H9 (cell line): ENCODE data around the gene APOLD1. TPM values are rescaled to one million over a fixed set of nuclear protein-coding genes. Genes with fewer than 3 reads are reported as not detected.

Source experiments
- DNase-seq: peaks from one replicate; pipeline ENCODE4 v3.0.0-alpha.2; 2017
- H2AFZ ChIP-seq: one replicate; pipeline ENCODE4 v1.6.1; 2013; ENCODE audit warnings: mild to moderate bottlenecking, low read length, control low read depth, moderate library complexity
- H2AK5ac ChIP-seq: 2 replicates; pipeline ENCODE4 v1.6.1; 2013; ENCODE audit warnings: low read length, control low read depth, mixed read lengths; ENCODE audit not compliant: insufficient read length
- H2BK120ac ChIP-seq: one replicate; pipeline ENCODE4 v1.6.1; 2013; ENCODE audit warnings: low read depth, mild to moderate bottlenecking, low read length, control low read depth, inconsistent platforms; ENCODE audit not compliant: poor library complexity, severe bottlenecking
- H2BK12ac ChIP-seq: 2 replicates; pipeline ENCODE4 v1.6.1; 2013; ENCODE audit warnings: low read length, control low read depth, mixed read lengths, low read depth; ENCODE audit not compliant: insufficient read length
- H2BK15ac ChIP-seq: 2 replicates; pipeline ENCODE4 v1.6.1; 2013; ENCODE audit warnings: low read depth, low read length, control low read depth
- H2BK20ac ChIP-seq: one replicate; pipeline ENCODE4 v1.6.1; 2013; ENCODE audit warnings: low read depth, mild to moderate bottlenecking, low read length, control low read depth, inconsistent platforms; ENCODE audit not compliant: poor library complexity, severe bottlenecking
- H2BK5ac ChIP-seq: 2 replicates; pipeline ENCODE4 v1.6.1; 2013; ENCODE audit warnings: low read length, control low read depth, mixed read lengths; ENCODE audit not compliant: insufficient read length
- H3K14ac ChIP-seq: 2 replicates; pipeline ENCODE4 v1.6.1; 2013; ENCODE audit warnings: low read length, control low read depth; ENCODE audit not compliant: insufficient read depth
- H3K18ac ChIP-seq: 2 replicates; pipeline ENCODE4 v1.6.1; 2013; ENCODE audit warnings: low read depth, mild to moderate bottlenecking, mixed read lengths, low read length, control low read depth; ENCODE audit not compliant: insufficient read length
- H3K23ac ChIP-seq: 2 replicates; pipeline ENCODE4 v1.6.1; 2013; ENCODE audit warnings: low read length, control low read depth, mixed read lengths, low read depth; ENCODE audit not compliant: insufficient read length
- H3K23me2 ChIP-seq: 2 replicates; pipeline ENCODE4 v1.6.1; 2013; ENCODE audit warnings: low read depth, mild to moderate bottlenecking, mixed read lengths, low read length, control low read depth; ENCODE audit not compliant: insufficient read length, poor library complexity, severe bottlenecking
- H3K27ac ChIP-seq: 2 replicates; pipeline ENCODE4 v1.5.1; 2013; ENCODE audit warnings: low read length, control low read depth, mixed read lengths, low read depth; ENCODE audit not compliant: insufficient read length
- H3K27me3 ChIP-seq: 2 replicates; pipeline ENCODE4 v1.6.1; 2013; ENCODE audit warnings: low read length, control low read depth, inconsistent platforms; ENCODE audit not compliant: insufficient read depth
- H3K4ac ChIP-seq: 2 replicates; pipeline ENCODE4 v1.6.1; 2013; ENCODE audit warnings: low read depth, mild to moderate bottlenecking, control low read depth, inconsistent platforms, low read length, moderate library complexity
- H3K4me1 ChIP-seq: 2 replicates; pipeline ENCODE4 v1.6.1; 2013; ENCODE audit warnings: low read length, control low read depth, inconsistent platforms; ENCODE audit not compliant: insufficient read depth
- H3K4me2 ChIP-seq: 2 replicates; pipeline ENCODE4 v1.6.1; 2013; ENCODE audit warnings: low read length, control low read depth, mixed read lengths; ENCODE audit not compliant: insufficient read length, insufficient read depth
- H3K56ac ChIP-seq: 2 replicates; pipeline ENCODE4 v1.6.1; 2013; ENCODE audit warnings: low read depth, mild to moderate bottlenecking, mixed read lengths, low read length, control low read depth; ENCODE audit not compliant: insufficient read length
- H3K79me1 ChIP-seq: 2 replicates; pipeline ENCODE4 v1.6.1; 2013; ENCODE audit warnings: low read depth, mild to moderate bottlenecking, moderate library complexity, low read length, control low read depth, inconsistent platforms; ENCODE audit not compliant: insufficient read depth, poor library complexity, severe bottlenecking
- H3K79me2 ChIP-seq: 2 replicates; pipeline ENCODE4 v1.6.1; 2013; ENCODE audit warnings: low read length, control low read depth, inconsistent platforms; ENCODE audit not compliant: insufficient read depth
- H3K9ac ChIP-seq: 2 replicates; pipeline ENCODE4 v1.6.1; 2013; ENCODE audit warnings: low read length, control low read depth, mixed read lengths; ENCODE audit not compliant: insufficient read length; ENCODE audit errors: extremely low read depth
- H3K9me3 ChIP-seq: one replicate; pipeline ENCODE4 v1.6.1; 2013; ENCODE audit warnings: low read depth, low read length, inconsistent platforms; ENCODE audit not compliant: control insufficient read depth
- H3T11ph ChIP-seq: one replicate; pipeline ENCODE4 v1.6.1; 2013; ENCODE audit warnings: mild to moderate bottlenecking, low read length, control low read depth, inconsistent platforms
- H4K20me1 ChIP-seq: one replicate; pipeline ENCODE4 v1.6.1; 2013; ENCODE audit not compliant: control insufficient read depth, insufficient read length, insufficient read depth
- H4K5ac ChIP-seq: 2 replicates; pipeline ENCODE4 v1.6.1; 2013; ENCODE audit warnings: low read depth, mild to moderate bottlenecking, mixed read lengths, low read length, control low read depth; ENCODE audit not compliant: insufficient read length
- H4K8ac ChIP-seq: replicated peaks from 2 replicates; pipeline ENCODE4 v1.6.1; 2013; ENCODE audit warnings: low read length, control low read depth, mixed read lengths, low read depth; ENCODE audit not compliant: insufficient read length
- H4K91ac ChIP-seq: 2 replicates; pipeline ENCODE4 v1.6.1; 2013; ENCODE audit warnings: low read depth, mild to moderate bottlenecking, moderate library complexity, mixed read lengths, low read length, control low read depth; ENCODE audit not compliant: insufficient read length
- H3K27ac Mint-ChIP-seq, 3 experiments: 2 replicates in 2 of 3; 3 replicates in 1 of 3; pipeline ENCODE4 v1.8.0; 2020 to 2021; ENCODE audit warnings: mixed read lengths in 3 of 3, mild to moderate bottlenecking in 1 of 3, moderate library complexity in 1 of 3
- H3K27me3 Mint-ChIP-seq: 2 replicates; pipeline ENCODE4 v1.8.0; 2021; ENCODE audit warnings: low read depth, mild to moderate bottlenecking, moderate library complexity, mixed read lengths
- H3K36me3 Mint-ChIP-seq, 3 experiments: 2 replicates in 2 of 3; 3 replicates in 1 of 3; pipeline ENCODE4 v1.8.0; 2020 to 2021; ENCODE audit warnings: low read depth in 3 of 3, mixed read lengths in 3 of 3; ENCODE audit not compliant: insufficient read depth in 1 of 3
- H3K4me1 Mint-ChIP-seq, 2 experiments: 2 replicates each; pipeline ENCODE4 v1.8.0; 2020; ENCODE audit warnings: mixed read lengths in 2 of 2
- H3K4me3 Mint-ChIP-seq, 2 experiments: 2 replicates in 1 of 2; 3 replicates in 1 of 2; pipeline ENCODE4 v1.8.0; 2020 to 2021; ENCODE audit warnings: mild to moderate bottlenecking in 2 of 2, mixed read lengths in 2 of 2, moderate library complexity in 1 of 2
- H3K9me3 Mint-ChIP-seq, 2 experiments: 2 replicates in 1 of 2; 3 replicates in 1 of 2; pipeline ENCODE4 v1.8.0; 2020; ENCODE audit warnings: mild to moderate bottlenecking in 2 of 2, mixed read lengths in 2 of 2, moderate library complexity in 1 of 2
- WGBS: extraction: QIAGEN DNeasy Blood & Tissue Kit; methylation state at CpG from one replicate; pipeline ENCODE4 v1.1.7; 2013; ENCODE audit warnings: missing lambda C conversion rate, low lambda C conversion rate, mixed read lengths; ENCODE audit not compliant: insufficient read length; ENCODE audit errors: extremely low coverage; 5-methylcytosine and 5-hydroxymethylcytosine counted together
- total RNA-seq: library from RNA; stranded (reverse); gene quantifications from 2 replicates; pipeline ENCODE4 v1.2.1, GENCODE V29; 2021
- TF ChIP-seq, protein P1 (sequence below): fragments of 200-600 bp; sonication (generic); conservative IDR thresholded peaks from 3 replicates; pipeline ENCODE4 v1.8.0; 2021; ENCODE audit warnings: antibody characterized with exemption, mild to moderate bottlenecking

APOLD1 gene
- total RNA-seq, 1 experiment from 2014 or later: 0.48 TPM

DNA sequence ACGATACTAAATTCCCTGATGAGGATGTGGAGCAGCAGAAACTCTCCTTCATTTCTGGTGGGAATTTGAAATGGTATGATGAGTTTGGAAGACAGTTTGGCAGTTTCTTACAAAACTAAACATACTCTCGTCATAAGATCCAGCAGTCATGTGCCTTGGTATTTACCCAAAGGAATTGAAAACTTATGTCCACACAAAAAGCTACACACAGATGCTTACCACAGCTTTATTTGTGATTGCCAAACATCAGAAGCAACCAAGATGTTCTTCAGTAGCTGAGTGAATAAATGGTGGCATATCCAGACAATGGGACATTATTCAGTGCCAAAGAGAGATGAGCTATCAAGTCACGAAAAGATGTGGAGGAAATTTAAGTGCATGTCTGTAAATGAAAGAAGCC lies 10.7 kb upstream of the APOLD1 start:
- H3K9me3 Mint-ChIP-seq: peaks cover 8 to 9% of the 10 kb centered on the region in 2 experiments; a peak in 3 of 5 replicates
- H3K4ac ChIP-seq: no peak overlapping the region
- H3K27ac ChIP-seq: no peak overlapping the region
- TF ChIP-seq, protein P1, sequence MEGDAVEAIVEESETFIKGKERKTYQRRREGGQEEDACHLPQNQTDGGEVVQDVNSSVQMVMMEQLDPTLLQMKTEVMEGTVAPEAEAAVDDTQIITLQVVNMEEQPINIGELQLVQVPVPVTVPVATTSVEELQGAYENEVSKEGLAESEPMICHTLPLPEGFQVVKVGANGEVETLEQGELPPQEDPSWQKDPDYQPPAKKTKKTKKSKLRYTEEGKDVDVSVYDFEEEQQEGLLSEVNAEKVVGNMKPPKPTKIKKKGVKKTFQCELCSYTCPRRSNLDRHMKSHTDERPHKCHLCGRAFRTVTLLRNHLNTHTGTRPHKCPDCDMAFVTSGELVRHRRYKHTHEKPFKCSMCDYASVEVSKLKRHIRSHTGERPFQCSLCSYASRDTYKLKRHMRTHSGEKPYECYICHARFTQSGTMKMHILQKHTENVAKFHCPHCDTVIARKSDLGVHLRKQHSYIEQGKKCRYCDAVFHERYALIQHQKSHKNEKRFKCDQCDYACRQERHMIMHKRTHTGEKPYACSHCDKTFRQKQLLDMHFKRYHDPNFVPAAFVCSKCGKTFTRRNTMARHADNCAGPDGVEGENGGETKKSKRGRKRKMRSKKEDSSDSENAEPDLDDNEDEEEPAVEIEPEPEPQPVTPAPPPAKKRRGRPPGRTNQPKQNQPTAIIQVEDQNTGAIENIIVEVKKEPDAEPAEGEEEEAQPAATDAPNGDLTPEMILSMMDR: no peak
- H3K36me3 Mint-ChIP-seq: peaks cover 0 to 4% (median 0%) of the 10 kb centered on the region in 3 experiments; a peak in 1 of 7 replicates
- no peak overlapping the region for H3T11ph ChIP-seq
- H3K79me2 ChIP-seq: no peaks in the 10 kb centered on the region
- no peak overlapping the region for H3K14ac ChIP-seq
- H3K4me2 ChIP-seq: no peak overlapping the region
- H3K9ac ChIP-seq: no peak overlapping the region
- H4K91ac ChIP-seq: no peak overlapping the region
- peaks cover 11% of the 10 kb centered on the region for H3K27me3 Mint-ChIP-seq
- no peak overlapping the region for H2BK5ac ChIP-seq
- H4K8ac ChIP-seq: no peak overlapping the region
- H3K27ac Mint-ChIP-seq: no peak overlapping the region
- WGBS: no CpG with 5 or more reads among the region's 3 CpGs
- H3K18ac ChIP-seq: no peak overlapping the region
- H3K4me3 Mint-ChIP-seq: no peak overlapping the region
- no peaks in the 10 kb centered on the region for H4K20me1 ChIP-seq
- no peak overlapping the region for H2BK15ac ChIP-seq
- no peaks in the 10 kb centered on the region for H3K79me1 ChIP-seq
- H3K27me3 ChIP-seq: no peaks in the 10 kb centered on the region
- H3K23ac ChIP-seq: no peak overlapping the region
- DNase-seq: no peak
- H3K23me2 ChIP-seq: no peaks in the 10 kb centered on the region
- no peak overlapping the region for H2AFZ ChIP-seq
- no peak overlapping the region for H2AK5ac ChIP-seq
- H3K56ac ChIP-seq: no peak overlapping the region
- H2BK12ac ChIP-seq: no peak overlapping the region
- no peak overlapping the region for H4K5ac ChIP-seq
- H3K4me1 ChIP-seq: no peaks in the 10 kb centered on the region
- no peaks in the 10 kb centered on the region for H3K4me1 Mint-ChIP-seq
- no peaks in the 10 kb centered on the region for H3K9me3 ChIP-seq
- H2BK120ac ChIP-seq: no peak overlapping the region
- H2BK20ac ChIP-seq: no peak overlapping the region
